Keratinocyte (primary cell): ENCODE measurements around the gene FBXO33.
"Not testable (repeated sequence)": the region's sequence is repeated elsewhere in the genome, so short reads cannot be mapped to it uniquely, and the experiment has no call there.

ENCODE experiments used
- CTCF ChIP-seq, 3 experiments: IDR thresholded peaks in 1 of 3; conservative IDR thresholded peaks in 1 of 3; optimal IDR thresholded peaks in 1 of 3; 2 replicates in 2 of 3; 3 replicates in 1 of 3; pipeline versions ENCODE3 to v1.5.1; 2011; ENCODE audit warnings: low read length in 3 of 3, mild to moderate bottlenecking in 3 of 3, moderate library complexity in 2 of 3, control low read depth in 1 of 3, inconsistent platforms in 1 of 3; ENCODE audit not compliant: insufficient read depth in 2 of 3; ENCODE audit errors: extremely low read depth in 1 of 3
- EZH2 ChIP-seq: IDR thresholded peaks from one replicate; pipeline ENCODE4 v1.6.1; 2012; ENCODE audit warnings: inconsistent platforms, mild to moderate bottlenecking, low read length, moderate library complexity

GRCh38 chr14:39359069-39359468 lies 73.2 kb downstream of the FBXO33 start:
- TF ChIP-seq CTCF (optimal IDR thresholded peaks at IDR 0.05 in 1 of 3, IDR thresholded peaks at IDR 0.05 in 1 of 3, conservative IDR thresholded peaks at IDR 0.05 in 1 of 3; ENCODE audit: extremely low read depth in 1 of 3, insufficient read depth in 2 of 3, low read length in 3 of 3); EZH2: not testable (repeated sequence)
